B cell (primary cell): Measurements from ENCODE around the gene ZNF787. TPM values are rescaled to one million over a fixed set of nuclear protein-coding genes. Genes with fewer than 3 reads are reported as not detected.

Experiments used
- ATAC-seq: fragments of 200-7000 bp; cut with Tn5 transposase; one replicate; pipeline ENCODE4 v1.10.0; 2021; ENCODE audit warnings: low read depth, mild to moderate bottlenecking, moderate number of reproducible peaks, moderate library complexity
- CTCF ChIA-PET: fragments of 350-600 bp; sonication (Branson Sonifier 250); formaldehyde crosslinking; loops from one replicate; lab custom pipeline; 2021; ENCODE audit warnings: antibody characterized with exemption, inconsistent platforms; lab: Charles Lee
- POLR2A ChIA-PET: fragments of 350-600 bp; sonication (Branson Sonifier 250); formaldehyde crosslinking; loops from one replicate; lab custom pipeline; 2021; ENCODE audit warnings: antibody characterized with exemption; lab: Charles Lee
- DNase-seq: peaks from one replicate; pipeline ENCODE4 v3.0.0; 2013
- H2AFZ ChIP-seq: 2 replicates; pipeline ENCODE4 v1.6.1; 2012; ENCODE audit warnings: mild to moderate bottlenecking, low read depth, low read length; ENCODE audit not compliant: insufficient read depth, poor library complexity, severe bottlenecking
- H3K27ac ChIP-seq, 2 donors: 1 replicate in 1 of 2; 2 replicates in 1 of 2; pipeline ENCODE4 v1.5.1; 2012 to 2013; ENCODE audit warnings: low read length in 2 of 2, mild to moderate bottlenecking in 2 of 2, moderate library complexity in 1 of 2
- H3K27me3 ChIP-seq, 4 experiments: fragments of 200-600 bp in 1 of 4; sonication (generic) in 1 of 4; replicated peaks in 1 of 4; 1 replicate in 2 of 4; 2 replicates in 2 of 4; pipeline versions ENCODE4 v1.6.1 to v1.7.0; 2013 to 2016; ENCODE audit warnings: low read length in 3 of 4, mild to moderate bottlenecking in 2 of 4, mixed read lengths in 1 of 4, moderate library complexity in 1 of 4; ENCODE audit not compliant: insufficient read depth in 4 of 4, control insufficient read depth in 3 of 4; ENCODE audit errors: control extremely low read depth in 1 of 4
- H3K36me3 ChIP-seq, 2 experiments: replicated peaks in 1 of 2; 1 replicate in 1 of 2; 2 replicates in 1 of 2; pipeline versions ENCODE4 v1.6.1 to v1.7.1; 2013; ENCODE audit warnings: low read length in 1 of 2; ENCODE audit not compliant: insufficient read depth in 2 of 2, control insufficient read depth in 1 of 2; ENCODE audit errors: control extremely low read depth in 1 of 2, extremely low read depth in 1 of 2
- H3K4me1 ChIP-seq, 2 donors: fragments of 200-600 bp in 1 of 2; sonication (generic) in 1 of 2; 1 replicate in 1 of 2; 2 replicates in 1 of 2; pipeline versions ENCODE4 v1.5.1 to v1.6.1; 2013 to 2017; ENCODE audit warnings: low read length in 2 of 2; ENCODE audit not compliant: control insufficient read depth in 2 of 2, insufficient read depth in 2 of 2
- H3K4me2 ChIP-seq: replicated peaks from 2 replicates; pipeline ENCODE3; 2012; ENCODE audit warnings: mild to moderate bottlenecking, low read depth, low read length; ENCODE audit not compliant: poor library complexity, severe bottlenecking
- H3K4me3 ChIP-seq, 5 experiments: fragments of 200-600 bp in 1 of 5; sonication (generic) in 1 of 5; 1 replicate in 3 of 5; 2 replicates in 2 of 5; pipeline versions ENCODE4 v1.5.1 to v1.7.0; 2011 to 2016; ENCODE audit warnings: low read length in 4 of 5, mild to moderate bottlenecking in 4 of 5, low read depth in 2 of 5, control low read depth in 1 of 5, moderate library complexity in 1 of 5; ENCODE audit not compliant: insufficient read depth in 1 of 5; ENCODE audit errors: control extremely low read depth in 1 of 5, extremely low read depth in 1 of 5
- H3K79me2 ChIP-seq: fragments of 200-600 bp; sonication (generic); one replicate; pipeline ENCODE4 v1.6.0; 2016; ENCODE audit warnings: low read length; ENCODE audit not compliant: control insufficient read depth, insufficient read depth
- H3K9ac ChIP-seq: fragments of 200-600 bp; sonication (generic); 2 replicates; pipeline ENCODE4 v1.6.1; 2017; ENCODE audit warnings: mild to moderate bottlenecking, low read length, moderate library complexity
- H3K9me3 ChIP-seq, 3 donors: one replicate each; pipeline versions ENCODE4 v1.6.1 to v1.7.1; 2013; ENCODE audit warnings: low read length in 2 of 3; ENCODE audit not compliant: control insufficient read depth in 2 of 3, insufficient read depth in 1 of 3; ENCODE audit errors: control extremely low read depth in 1 of 3
- H4K20me1 ChIP-seq: 2 replicates; pipeline ENCODE4 v1.6.0; 2012; ENCODE audit warnings: mild to moderate bottlenecking, low read length; ENCODE audit not compliant: insufficient read depth, control insufficient read depth, poor library complexity, severe bottlenecking
- H3K27ac Mint-ChIP-seq: one replicate; pipeline ENCODE4 v1.8.0; 2021; ENCODE audit warnings: mixed read lengths
- H3K27me3 Mint-ChIP-seq: one replicate; pipeline ENCODE4 v1.8.0; 2021; ENCODE audit warnings: mixed read lengths
- H3K4me1 Mint-ChIP-seq: one replicate; pipeline ENCODE4 v1.8.0; 2021; ENCODE audit warnings: mixed read lengths
- H3K4me3 Mint-ChIP-seq: one replicate; pipeline ENCODE4 v1.8.0; 2021; ENCODE audit warnings: mixed read lengths
- H3K9me3 Mint-ChIP-seq: one replicate; pipeline ENCODE4 v1.8.0; 2022; ENCODE audit warnings: mixed read lengths; ENCODE audit not compliant: insufficient read depth
- CTCF ChIP-seq: fragments of 200-600 bp; IDR thresholded peaks from one replicate; pipeline ENCODE4 v1.8.0; 2022; ENCODE audit warnings: antibody characterized with exemption, mild to moderate bottlenecking
- EZH2 ChIP-seq: IDR thresholded peaks from 2 replicates; pipeline ENCODE4 v1.6.1; 2012; ENCODE audit warnings: borderline replicate concordance, low read depth, mild to moderate bottlenecking, moderate library complexity, low read length; ENCODE audit not compliant: insufficient read depth, poor library complexity, severe bottlenecking
- WGBS: methylation state at CpG from one replicate; pipeline ENCODE4 v1.1.5; 2013; ENCODE audit warnings: missing lambda C conversion rate; ENCODE audit not compliant: insufficient coverage; 5-methylcytosine and 5-hydroxymethylcytosine counted together
- intact Hi-C: fragments of 100-400 bp; cut with micrococcal nuclease; formaldehyde crosslinking; loops from one replicate; pipeline ENCODE4 v1.10.0; 2022
- polyA plus RNA-seq: library from polyadenylated mRNA; depleted of rRNA; stranded (reverse); fragments of >200 nt; gene quantifications from 2 replicates; pipeline ENCODE4 v1.2.3, GENCODE V29; 2012
- total RNA-seq, 2 donors: library from RNA; stranded (reverse); fragments of 120-200 nt in 1 of 2; gene quantifications; 1 replicate in 1 of 2; 2 replicates in 1 of 2; pipeline versions ENCODE4 v1.2.3 to v1.2.4, GENCODE V29; 2013 to 2022

Gene ZNF787
- total and polyA plus RNA-seq, 2 donors (not counting 1 experiment from before 2014, with no cell fraction given) = 19.6 to 47.9 TPM

- no peak for DNase-seq
- Histone ChIP-seq H3K4me3 (no peak overlapping the region), H3K9ac (no peak overlapping the region), H3K27ac (no peak overlapping the region), H2AFZ (no peak overlapping the region), H4K20me1 (peaks cover 23% of the 10 kb centered on the region), H3K27me3 (no peaks in the 10 kb centered on the region), H3K36me3 (peaks cover 0 to 26% of the 10 kb centered on the region in 2 experiments), H3K4me1 (no peaks in the 10 kb centered on the region), H3K4me2 (no peak overlapping the region), H3K79me2 (peaks cover 16% of the 10 kb centered on the region), H3K9me3 (no peaks in the 10 kb centered on the region)
- ChIA-PET POLR2A (no interaction called here), CTCF (interaction anchor here (1.0 to 1.2 kb wide), 3 partner anchors 19 to 77 kb away, joined by 3 read pairs; no protein-coding TSS in a partner anchor)
- TF ChIP-seq CTCF = no peak
- TF ChIP-seq EZH2 = no peak
- Mint-ChIP-seq H3K4me3 (no peak overlapping the region), H3K4me1 (no peaks in the 10 kb centered on the region), H3K9me3 (no peaks in the 10 kb centered on the region), H3K27ac (no peak overlapping the region), H3K27me3 (no peaks in the 10 kb centered on the region)
- no peak for ATAC-seq
- intact Hi-C loops = no loop called here
- WGBS = 37% methylated on average over 6 of the region's 6 CpGs
Observed at GRCh38 chr19:56153507-56153906, 32.4 kb upstream of the ZNF787 start.

GRCh38 chr19:56152644-56153043 is 31.5 kb upstream of the ZNF787 start:
- CTCF ChIA-PET = interaction anchor here (0.7 to 2.1 kb wide), 4 partner anchors 41 to 76 kb away, joined by 3 to 7 read pairs (median 4); no protein-coding TSS in a partner anchor
- TF ChIP-seq CTCF (no peak), EZH2 (no peak)
- Mint-ChIP-seq H3K27ac (no peak overlapping the region), H3K4me1 (no peaks in the 10 kb centered on the region), H3K27me3 (no peaks in the 10 kb centered on the region), H3K4me3 (no peak overlapping the region), H3K9me3 (no peaks in the 10 kb centered on the region)
- Histone ChIP-seq H3K27ac (no peak overlapping the region), H3K4me1 (no peaks in the 10 kb centered on the region), H3K27me3 (no peaks in the 10 kb centered on the region), H3K79me2 (peaks cover 19% of the 10 kb centered on the region), H4K20me1 (peaks cover 23% of the 10 kb centered on the region), H3K4me2 (no peak overlapping the region), H3K9ac (no peak overlapping the region), H3K4me3 (no peak overlapping the region), H2AFZ (no peak overlapping the region), H3K36me3 (peaks cover 0 to 32% of the 10 kb centered on the region in 2 experiments), H3K9me3 (no peaks in the 10 kb centered on the region)
- ATAC-seq (no peak), DNase-seq (no peak)
- POLR2A ChIA-PET = interaction anchor here (0.6 to 0.8 kb wide), 2 partner anchors 11 to 19 kb away, joined by 5 to 6 read pairs; partner anchors contain the start of gene ZNF444
- intact Hi-C loops = no loop called here
- 100% methylated on average over 2 of the region's 2 CpGs for WGBS
